T-cell (primary cell): ENCODE measurements around the gene SLC43A3. TPM values are rescaled to one million over a fixed set of nuclear protein-coding genes. Genes with fewer than 3 reads are reported as not detected.
A peak's percentile ranks its signal among the peaks of the same experiment; 100 is the strongest.

Experiments used
- ATAC-seq, 4 experiments: fragments of 200-7000 bp in 3 of 4; fragments of 150-1000 bp in 1 of 4; cut with Tn5 transposase; replicated peaks in 1 of 4; 1 replicate in 3 of 4; 2 replicates in 1 of 4; pipeline ENCODE4 v1.10.0; 2021; ENCODE audit warnings: moderate library complexity in 3 of 4, mild to moderate bottlenecking in 2 of 4, moderate number of reproducible peaks in 1 of 4
- CTCF ChIA-PET, 2 donors: fragments of 300-600 bp; sonication (Branson Sonifier 250); formaldehyde crosslinking; loops; one replicate each; lab custom pipeline; 2022; ENCODE audit warnings: antibody characterized with exemption in 2 of 2; lab: Charles Lee
- POLR2A ChIA-PET, 2 donors: fragments of 300-600 bp; sonication (Branson Sonifier 250); formaldehyde crosslinking; loops; one replicate each; lab custom pipeline; 2022; ENCODE audit warnings: antibody characterized with exemption in 2 of 2; lab: Charles Lee
- DNase-seq, 35 experiments: peaks; one replicate each; pipeline versions ENCODE4 v3.0.0 to v3.0.0-alpha.2; 2013 to 2023
- H3K27ac ChIP-seq: one replicate; pipeline ENCODE4 v1.5.1; 2013; ENCODE audit warnings: low read length
- H3K27me3 ChIP-seq, 2 experiments: replicated peaks in 1 of 2; 1 replicate in 1 of 2; 2 replicates in 1 of 2; pipeline versions ENCODE4 v1.6.1 to v1.7.0; 2013; ENCODE audit warnings: low read length in 1 of 2, mixed read lengths in 1 of 2; ENCODE audit not compliant: control insufficient read depth in 2 of 2, insufficient read depth in 2 of 2; ENCODE audit errors: extremely low read depth in 1 of 2
- H3K36me3 ChIP-seq, 2 donors: 1 replicate in 1 of 2; 2 replicates in 1 of 2; pipeline versions ENCODE4 v1.6.1 to v1.7.0; 2013; ENCODE audit warnings: low read length in 1 of 2; ENCODE audit not compliant: control insufficient read depth in 2 of 2, insufficient read depth in 1 of 2; ENCODE audit errors: extremely low read depth in 1 of 2
- H3K4me1 ChIP-seq, 2 experiments: 1 replicate in 1 of 2; 2 replicates in 1 of 2; pipeline versions ENCODE4 v1.6.1 to v1.7.0; 2013; ENCODE audit warnings: low read length in 2 of 2, mixed read lengths in 1 of 2; ENCODE audit not compliant: insufficient read depth in 2 of 2, control insufficient read depth in 1 of 2; ENCODE audit errors: extremely low read depth in 1 of 2
- H3K4me3 ChIP-seq, 2 donors: 1 replicate in 1 of 2; 2 replicates in 1 of 2; pipeline versions ENCODE4 v1.5.1 to v1.7.0; 2013; ENCODE audit warnings: mild to moderate bottlenecking in 2 of 2, low read length in 1 of 2, moderate library complexity in 1 of 2; ENCODE audit not compliant: control insufficient read depth in 1 of 2; ENCODE audit errors: extremely low read depth in 1 of 2
- H3K9me3 ChIP-seq: 2 replicates; pipeline ENCODE4 v1.7.0; 2013
- H3K27ac Mint-ChIP-seq, 2 donors: one replicate each; pipeline ENCODE4 v1.8.0; 2020 to 2021; ENCODE audit warnings: mild to moderate bottlenecking in 2 of 2, mixed read lengths in 2 of 2
- H3K27me3 Mint-ChIP-seq, 2 donors: one replicate each; pipeline ENCODE4 v1.8.0; 2021 to 2022; ENCODE audit warnings: mixed read lengths in 2 of 2
- H3K36me3 Mint-ChIP-seq: one replicate; pipeline ENCODE4 v1.8.0; 2021; ENCODE audit warnings: mixed read lengths
- H3K4me1 Mint-ChIP-seq, 3 donors: one replicate each; pipeline ENCODE4 v1.8.0; 2020 to 2022; ENCODE audit warnings: mixed read lengths in 3 of 3, mild to moderate bottlenecking in 1 of 3
- H3K4me3 Mint-ChIP-seq, 3 donors: one replicate each; pipeline ENCODE4 v1.8.0; 2020 to 2022; ENCODE audit warnings: mild to moderate bottlenecking in 3 of 3, mixed read lengths in 3 of 3, moderate library complexity in 3 of 3
- H3K9me3 Mint-ChIP-seq, 3 donors: one replicate each; pipeline ENCODE4 v1.8.0; 2020 to 2022; ENCODE audit warnings: mixed read lengths in 3 of 3
- WGBS: methylation state at CpG from one replicate; pipeline ENCODE4 v1.1.5; 2013; ENCODE audit warnings: missing lambda C conversion rate; ENCODE audit not compliant: insufficient coverage; 5-methylcytosine and 5-hydroxymethylcytosine counted together
- total RNA-seq, 35 experiments: library from RNA in 6 of 35; stranded (reverse) in 6 of 35; fragments of 120-200 nt in 1 of 35; gene quantifications; one replicate each; pipeline versions ENCODE4 v1.2.1 to v1.2.4 and lab custom pipeline; 2013 to 2026

The SLC43A3 gene
- total RNA-seq, 5 donors from 2014 or later (not counting 1 experiment from before 2014, with no cell fraction given): 9.9 to 18.1 (median 13.6) TPM

GRCh38 chr11:57417056-57417455 is 9.9 kb downstream of the SLC43A3 start:
- Mint-ChIP-seq H3K4me3 (no peak overlapping the region), H3K4me1 (peaks cover 0 to 6% (median 0%) of the 10 kb centered on the region in 3 donors), H3K27me3 (no peaks in the 10 kb centered on the region), H3K36me3 (peaks cover 64% of the 10 kb centered on the region), H3K27ac (no peak overlapping the region), H3K9me3 (no peaks in the 10 kb centered on the region)
- no peak for DNase-seq
- CTCF ChIA-PET: interaction anchor here in 1 of 2 donors (0.6 kb wide), 2 partner anchors 8 to 317 kb away, joined by 4 to 8 read pairs; no protein-coding TSS in a partner anchor
- 97% methylated on average over 4 of the region's 4 CpGs for WGBS
- Histone ChIP-seq H3K27me3 (no peaks in the 10 kb centered on the region), H3K4me3 (no peak overlapping the region), H3K27ac (no peak overlapping the region), H3K9me3 (no peaks in the 10 kb centered on the region), H3K36me3 (peaks cover 11 to 57% of the 10 kb centered on the region in 2 donors), H3K4me1 (peaks cover 0 to 10% of the 10 kb centered on the region in 2 experiments)
- POLR2A ChIA-PET: no interaction called here
- no peak for ATAC-seq

- Histone ChIP-seq H3K27ac (no peak overlapping the region), H3K4me3 (no peak overlapping the region), H3K27me3 (no peaks in the 10 kb centered on the region), H3K9me3 (no peaks in the 10 kb centered on the region), H3K4me1 (peaks cover 0 to 6% of the 10 kb centered on the region in 2 experiments), H3K36me3 (peaks cover 11 to 53% of the 10 kb centered on the region in 2 donors)
- DNase-seq (no peak), ATAC-seq (no peak)
- no peak overlapping the region for H3K4me3 Mint-ChIP-seq
- 80% methylated on average over 1 of the region's 3 CpGs for WGBS
- no peak overlapping the region for H3K27ac Mint-ChIP-seq
- H3K36me3 Mint-ChIP-seq: peaks cover 64% of the 10 kb centered on the region
- H3K4me1 Mint-ChIP-seq: no peaks in the 10 kb centered on the region
- no peaks in the 10 kb centered on the region for H3K27me3 Mint-ChIP-seq
- ChIA-PET CTCF (interaction anchor here in 1 of 2 donors (0.6 kb wide), 1 partner anchor 8 kb away, joined by 4 read pairs; no protein-coding TSS in a partner anchor), POLR2A (no interaction called here)
- no peaks in the 10 kb centered on the region for H3K9me3 Mint-ChIP-seq
Observed at GRCh38 chr11:57416436-57416835, 10.5 kb downstream of the SLC43A3 start.

- Mint-ChIP-seq H3K36me3 (peaks cover 68% of the 10 kb centered on the region), H3K9me3 (no peaks in the 10 kb centered on the region), H3K27ac (no peak overlapping the region), H3K4me1 (no peaks in the 10 kb centered on the region), H3K4me3 (no peak overlapping the region), H3K27me3 (no peaks in the 10 kb centered on the region)
- DNase-seq (no peak), ATAC-seq (no peak)
- peaks cover 14 to 50% of the 10 kb centered on the region in 2 donors for H3K36me3 ChIP-seq
- no peak overlapping the region for H3K4me3 ChIP-seq
- no peaks in the 10 kb centered on the region for H3K9me3 ChIP-seq
- no peak overlapping the region for H3K27ac ChIP-seq
- POLR2A ChIA-PET: no interaction called here
- H3K4me1 ChIP-seq: no peaks in the 10 kb centered on the region
- CTCF ChIA-PET: no interaction called here
- no peaks in the 10 kb centered on the region for H3K27me3 ChIP-seq
- 100% methylated on average over 3 of the region's 11 CpGs for WGBS
Observed at GRCh38 chr11:57414612-57415212, 12.2 kb downstream of the SLC43A3 start.

- Histone ChIP-seq H3K36me3 (peaks cover 15 to 59% of the 10 kb centered on the region in 2 donors), H3K9me3 (no peaks in the 10 kb centered on the region), H3K27ac (no peak overlapping the region), H3K4me3 (no peak overlapping the region), H3K4me1 (no peaks in the 10 kb centered on the region), H3K27me3 (no peaks in the 10 kb centered on the region)
- Mint-ChIP-seq H3K4me3 (no peak overlapping the region), H3K36me3 (peaks cover 66% of the 10 kb centered on the region), H3K4me1 (no peaks in the 10 kb centered on the region), H3K27me3 (no peaks in the 10 kb centered on the region), H3K9me3 (no peaks in the 10 kb centered on the region), H3K27ac (peak overlapping the region in 1 of 2 donors; percentile 14)
- no peak for DNase-seq
- WGBS: 91% methylated on average over 4 of the region's 4 CpGs
- CTCF ChIA-PET: no interaction called here
- POLR2A ChIA-PET: no interaction called here
- ATAC-seq: no peak
Observed at GRCh38 chr11:57413681-57414080, 13.2 kb downstream of the SLC43A3 start.

- Mint-ChIP-seq H3K4me3 (no peak overlapping the region), H3K9me3 (no peaks in the 10 kb centered on the region), H3K4me1 (peaks cover 0 to 10% (median 10%) of the 10 kb centered on the region in 3 donors), H3K36me3 (peaks cover 67% of the 10 kb centered on the region), H3K27ac (no peak overlapping the region), H3K27me3 (no peaks in the 10 kb centered on the region)
- peaks cover 0 to 3% of the 10 kb centered on the region in 2 experiments for H3K4me1 ChIP-seq
- DNase-seq (no peak), ATAC-seq (no peak)
- H3K36me3 ChIP-seq: peaks cover 14 to 47% of the 10 kb centered on the region in 2 donors
- no peaks in the 10 kb centered on the region for H3K27me3 ChIP-seq
- H3K9me3 ChIP-seq: no peaks in the 10 kb centered on the region
- ChIA-PET POLR2A (interaction anchor here in 1 of 2 donors (0.6 kb wide), 1 partner anchor 56 kb away, joined by 6 read pairs; no protein-coding TSS in a partner anchor), CTCF (no interaction called here)
- H3K27ac ChIP-seq: no peak overlapping the region
- H3K4me3 ChIP-seq: no peak overlapping the region
Observed at GRCh38 chr11:57410287-57410686, 16.6 kb downstream of the SLC43A3 start.

- ATAC-seq (no peak), DNase-seq (no peak)
- POLR2A ChIA-PET: interaction anchor here (0.6 kb wide), 2 partner anchors 56 to 569 kb away, joined by 3 to 6 read pairs; no protein-coding TSS in a partner anchor
- Mint-ChIP-seq H3K27ac (no peak overlapping the region), H3K9me3 (no peaks in the 10 kb centered on the region), H3K4me3 (no peak overlapping the region), H3K27me3 (no peaks in the 10 kb centered on the region), H3K4me1 (peaks cover 0 to 10% (median 10%) of the 10 kb centered on the region in 3 donors), H3K36me3 (peaks cover 63% of the 10 kb centered on the region)
- Histone ChIP-seq H3K4me3 (no peak overlapping the region), H3K27me3 (no peaks in the 10 kb centered on the region), H3K27ac (no peak overlapping the region), H3K9me3 (no peaks in the 10 kb centered on the region), H3K4me1 (peaks cover 0 to 3% of the 10 kb centered on the region in 2 experiments), H3K36me3 (peaks cover 14 to 39% of the 10 kb centered on the region in 2 donors)
- 94% methylated on average over 13 of the region's 18 CpGs for WGBS
- CTCF ChIA-PET: no interaction called here
Observed at GRCh38 chr11:57409321-57410100, 17.4 kb downstream of the SLC43A3 start.
